Testis (tissue), 2 donors: ENCODE results near the gene ZC3H15.

Experiments used
- POLR2A ChIP-seq: fragments of 450-650 bp; IDR thresholded peaks from one replicate; pipeline ENCODE4 v1.6.1; 2017; ENCODE audit warnings: antibody characterized with exemption, mild to moderate bottlenecking, moderate library complexity
- TF ChIP-seq, protein P1 (sequence below), 3 experiments: fragments of 450-650 bp in 2 of 3; fragments of 200-600 bp in 1 of 3; sonication (generic) in 1 of 3; IDR thresholded peaks; one replicate each; pipeline ENCODE4 v1.5.1; 2016 to 2019; ENCODE audit warnings: antibody characterized with exemption in 3 of 3, mild to moderate bottlenecking in 2 of 3, moderate library complexity in 1 of 3

DNA sequence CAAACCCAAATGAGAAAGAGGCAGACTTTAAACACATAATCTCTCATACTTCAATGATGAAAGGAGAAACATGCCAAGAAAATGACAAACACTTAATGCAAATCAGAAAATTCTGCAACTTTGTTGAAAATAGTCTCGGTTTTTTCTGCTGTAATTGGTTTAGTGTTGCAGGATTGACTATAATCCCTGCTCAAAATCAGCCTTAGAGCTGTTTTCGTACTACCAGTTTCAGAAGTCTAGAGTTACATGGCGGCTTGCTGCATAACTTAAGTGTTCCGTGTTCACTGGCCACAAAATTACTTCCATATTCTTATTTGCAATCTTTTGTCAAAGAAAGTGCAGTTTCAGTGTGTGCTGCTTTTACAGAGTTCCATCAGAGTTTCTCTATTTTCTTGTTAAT lies 54.9 kb downstream of the ZC3H15 start:
- TF ChIP-seq, protein P1, sequence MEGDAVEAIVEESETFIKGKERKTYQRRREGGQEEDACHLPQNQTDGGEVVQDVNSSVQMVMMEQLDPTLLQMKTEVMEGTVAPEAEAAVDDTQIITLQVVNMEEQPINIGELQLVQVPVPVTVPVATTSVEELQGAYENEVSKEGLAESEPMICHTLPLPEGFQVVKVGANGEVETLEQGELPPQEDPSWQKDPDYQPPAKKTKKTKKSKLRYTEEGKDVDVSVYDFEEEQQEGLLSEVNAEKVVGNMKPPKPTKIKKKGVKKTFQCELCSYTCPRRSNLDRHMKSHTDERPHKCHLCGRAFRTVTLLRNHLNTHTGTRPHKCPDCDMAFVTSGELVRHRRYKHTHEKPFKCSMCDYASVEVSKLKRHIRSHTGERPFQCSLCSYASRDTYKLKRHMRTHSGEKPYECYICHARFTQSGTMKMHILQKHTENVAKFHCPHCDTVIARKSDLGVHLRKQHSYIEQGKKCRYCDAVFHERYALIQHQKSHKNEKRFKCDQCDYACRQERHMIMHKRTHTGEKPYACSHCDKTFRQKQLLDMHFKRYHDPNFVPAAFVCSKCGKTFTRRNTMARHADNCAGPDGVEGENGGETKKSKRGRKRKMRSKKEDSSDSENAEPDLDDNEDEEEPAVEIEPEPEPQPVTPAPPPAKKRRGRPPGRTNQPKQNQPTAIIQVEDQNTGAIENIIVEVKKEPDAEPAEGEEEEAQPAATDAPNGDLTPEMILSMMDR (IDR thresholded peaks at IDR 0.05): no peak
- TF ChIP-seq POLR2A: no peak
